MV-4-11 (cell line): ENCODE results near the gene NKX3-2.
"Not testable (repeated sequence)": the region's sequence is repeated elsewhere in the genome, so short reads cannot be mapped to it uniquely, and the experiment has no call there.

Experiments
- DNase-seq: peaks from one replicate; lab custom pipeline; 2025; lab: John Stamatoyannopoulos, UW

Gene NKX3-2

DNA sequence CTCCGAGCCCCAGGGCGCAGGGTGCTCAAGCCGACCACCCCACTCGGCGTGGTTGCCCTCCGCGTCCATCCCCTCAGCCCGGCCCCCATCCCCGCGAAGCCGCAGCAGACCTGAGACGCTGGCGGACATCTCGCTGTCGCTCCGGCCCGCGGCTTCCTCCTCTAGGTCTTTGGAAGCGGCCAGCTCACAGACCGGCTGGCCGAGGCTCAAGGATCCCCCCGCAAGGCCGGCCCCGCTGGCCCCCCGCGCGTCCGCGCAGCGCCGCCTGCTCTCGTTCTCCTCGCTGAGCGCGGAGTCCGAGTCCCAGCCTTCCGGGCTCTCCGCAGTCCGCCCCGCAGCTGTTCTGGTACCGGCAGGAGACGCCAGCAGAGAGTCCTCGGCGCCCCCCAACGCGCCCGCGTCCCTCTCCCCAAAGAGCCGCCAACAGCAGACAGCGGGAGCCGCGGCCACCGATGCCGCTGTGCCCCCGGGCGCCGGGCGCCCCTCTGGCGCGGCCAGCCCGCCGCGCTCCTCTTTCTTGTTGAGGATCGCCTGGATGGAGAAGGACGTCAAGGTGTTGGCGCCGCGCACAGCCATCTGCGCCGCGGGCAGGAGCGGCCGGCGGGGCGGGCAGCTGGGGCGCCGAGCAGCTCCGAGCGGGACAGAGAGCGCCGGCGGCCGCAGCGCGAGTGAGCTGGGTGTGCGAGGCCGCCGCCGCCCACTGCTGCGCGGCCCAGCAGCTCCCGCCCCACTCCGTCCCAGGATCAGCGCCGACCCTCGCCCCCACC is at the start of gene NKX3-2:
Gene NKX3-2, minus strand, starts transcription at position 670 of the 767 bp plus-strand sequence. Its CDS starts 94 bp downstream, at position 576.
- no peak for DNase-seq

GRCh38 chr4:13592220-13592619 is 47.9 kb upstream of the NKX3-2 start:
- DNase-seq: no peak

DNA sequence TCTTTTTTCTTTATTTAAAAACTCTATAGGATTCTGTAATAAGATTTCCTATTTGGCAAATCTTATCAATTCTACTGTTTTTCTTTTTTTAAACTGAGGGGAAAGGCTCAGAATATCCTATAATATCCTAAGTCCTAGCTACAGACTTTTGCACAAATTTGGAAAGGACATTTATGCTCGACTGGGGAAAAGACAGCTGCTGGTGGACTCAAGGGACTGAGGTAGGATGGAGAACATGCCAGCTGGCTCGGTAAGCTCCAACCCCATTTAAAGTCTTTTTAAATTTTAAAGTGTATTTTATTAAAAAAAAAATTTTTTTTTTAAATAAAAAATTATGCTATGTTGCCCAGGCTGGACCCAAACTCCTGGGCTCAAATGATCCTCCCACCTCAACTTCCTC is 46.5 kb upstream of the NKX3-2 start:
- DNase-seq: no peak

DNA sequence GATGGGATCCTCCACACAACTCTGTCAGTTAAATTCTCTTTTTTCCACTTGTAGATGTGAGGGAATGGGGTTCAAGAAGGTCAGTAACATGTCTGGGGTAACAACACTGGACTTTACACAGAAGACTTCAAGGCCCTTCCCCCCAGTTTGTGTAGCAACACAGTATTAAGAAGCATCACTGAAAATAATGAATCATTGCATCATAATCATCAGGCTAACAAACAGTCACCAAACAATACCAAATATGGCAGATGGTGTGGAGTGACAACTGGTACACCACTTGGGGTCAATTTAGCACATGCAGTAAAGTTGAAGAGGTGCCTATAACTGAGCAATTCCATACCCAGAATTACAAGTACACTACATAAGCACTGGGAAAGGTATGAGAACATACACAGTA is 44.6 kb upstream of the NKX3-2 start:
- no peak for DNase-seq

GRCh38 chr4:13584481-13584880 is 40.2 kb upstream of the NKX3-2 start:
- DNase-seq: no peak

DNA sequence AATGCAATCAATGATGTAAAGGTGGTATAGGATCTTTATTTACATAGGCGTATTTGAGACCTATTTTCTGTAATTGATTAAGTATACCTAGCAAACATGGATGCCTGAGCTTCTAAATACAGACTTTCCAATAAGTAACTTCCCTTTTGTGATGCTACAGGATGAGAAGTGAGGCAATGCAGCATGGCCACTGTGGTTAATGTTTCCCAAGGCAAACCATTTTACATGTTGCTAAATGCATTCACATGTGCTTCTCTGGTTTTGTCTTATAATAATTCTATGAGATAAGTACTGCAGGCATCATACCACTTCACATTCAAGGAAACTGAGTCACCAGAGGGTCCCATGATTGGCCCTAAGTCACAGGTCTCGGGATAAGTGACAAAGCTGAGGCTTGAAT is 35.7 kb upstream of the NKX3-2 start:
- DNase-seq: peak; percentile 90

GRCh38 chr4:13577660-13578059 is 33.4 kb upstream of the NKX3-2 start:
- DNase-seq: no peak

- DNase-seq: no peak
Measured at GRCh38 chr4:13570916-13571315, 26.6 kb upstream of the NKX3-2 start.

- no peak for DNase-seq
Measured at GRCh38 chr4:13567125-13567524, 22.8 kb upstream of the NKX3-2 start.

GRCh38 chr4:13562876-13563275 is 18.6 kb upstream of the NKX3-2 start:
- no peak for DNase-seq

GRCh38 chr4:13561673-13562072 is 17.4 kb upstream of the NKX3-2 start:
- DNase-seq: no peak

GRCh38 chr4:13560111-13560510 is 15.8 kb upstream of the NKX3-2 start:
- not testable (repeated sequence) for DNase-seq

- peak; percentile 42 for DNase-seq
Measured at GRCh38 chr4:13559413-13559812, 15.1 kb upstream of the NKX3-2 start.

GRCh38 chr4:13558881-13559280 is 14.6 kb upstream of the NKX3-2 start:
- no peak for DNase-seq

GRCh38 chr4:13555325-13555724 is 11.0 kb upstream of the NKX3-2 start:
- no peak for DNase-seq

DNA sequence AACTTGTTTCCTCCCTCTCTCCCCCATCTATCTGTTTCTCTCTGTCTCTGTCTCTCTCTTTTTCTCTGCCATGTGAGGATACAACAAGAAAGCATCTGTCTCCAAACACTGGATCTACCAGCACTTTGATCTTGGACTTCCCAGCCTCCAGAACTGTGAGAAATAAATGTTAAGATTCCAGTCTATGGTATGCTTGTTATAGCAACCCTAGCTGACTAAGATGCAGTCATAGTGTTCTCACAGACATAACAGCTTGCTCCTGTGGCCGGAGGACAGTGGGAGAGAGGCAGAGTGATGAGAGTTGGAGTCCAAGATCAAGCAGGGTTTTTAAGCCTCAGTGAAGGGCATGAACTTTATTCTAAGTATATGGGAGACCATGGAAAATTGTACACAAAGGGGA is 8.8 kb upstream of the NKX3-2 start:
- DNase-seq: no peak

DNA sequence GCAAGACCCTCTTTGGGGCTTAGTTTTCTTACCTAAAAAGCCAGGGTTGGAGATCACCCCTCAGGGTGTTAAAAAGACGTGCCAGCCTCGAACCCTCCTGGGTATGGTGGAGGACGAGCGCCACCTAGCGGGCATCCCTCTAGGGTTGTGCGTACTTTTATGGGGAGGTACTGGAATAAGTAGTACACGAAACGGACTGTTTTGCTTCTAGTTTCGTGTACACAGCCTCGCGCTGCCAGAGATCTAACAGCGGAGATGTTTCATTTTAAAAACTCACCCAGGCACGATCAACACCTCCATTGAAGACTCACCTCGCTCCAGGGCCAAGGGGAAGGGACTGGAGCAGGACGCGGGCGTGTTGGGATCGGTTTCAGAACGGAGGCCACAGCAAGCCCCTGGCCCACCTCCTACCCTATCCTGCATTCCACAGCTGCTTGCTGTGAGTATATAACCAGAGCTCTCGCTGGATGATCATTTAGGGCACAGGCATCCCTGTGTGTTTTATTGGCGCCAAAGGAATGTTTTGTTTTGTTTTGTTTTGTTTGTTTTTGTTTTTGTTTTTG is 4.8 kb upstream of the NKX3-2 start:
- peak; percentile 71 for DNase-seq

- no peak for DNase-seq
Measured at GRCh38 chr4:13548059-13548983, 4.0 kb upstream of the NKX3-2 start.

- no peak for DNase-seq
Measured at GRCh38 chr4:13547485-13548041, 3.3 kb upstream of the NKX3-2 start.

GRCh38 chr4:13546941-13547484 is 2.7 kb upstream of the NKX3-2 start:
- DNase-seq: no peak

DNA sequence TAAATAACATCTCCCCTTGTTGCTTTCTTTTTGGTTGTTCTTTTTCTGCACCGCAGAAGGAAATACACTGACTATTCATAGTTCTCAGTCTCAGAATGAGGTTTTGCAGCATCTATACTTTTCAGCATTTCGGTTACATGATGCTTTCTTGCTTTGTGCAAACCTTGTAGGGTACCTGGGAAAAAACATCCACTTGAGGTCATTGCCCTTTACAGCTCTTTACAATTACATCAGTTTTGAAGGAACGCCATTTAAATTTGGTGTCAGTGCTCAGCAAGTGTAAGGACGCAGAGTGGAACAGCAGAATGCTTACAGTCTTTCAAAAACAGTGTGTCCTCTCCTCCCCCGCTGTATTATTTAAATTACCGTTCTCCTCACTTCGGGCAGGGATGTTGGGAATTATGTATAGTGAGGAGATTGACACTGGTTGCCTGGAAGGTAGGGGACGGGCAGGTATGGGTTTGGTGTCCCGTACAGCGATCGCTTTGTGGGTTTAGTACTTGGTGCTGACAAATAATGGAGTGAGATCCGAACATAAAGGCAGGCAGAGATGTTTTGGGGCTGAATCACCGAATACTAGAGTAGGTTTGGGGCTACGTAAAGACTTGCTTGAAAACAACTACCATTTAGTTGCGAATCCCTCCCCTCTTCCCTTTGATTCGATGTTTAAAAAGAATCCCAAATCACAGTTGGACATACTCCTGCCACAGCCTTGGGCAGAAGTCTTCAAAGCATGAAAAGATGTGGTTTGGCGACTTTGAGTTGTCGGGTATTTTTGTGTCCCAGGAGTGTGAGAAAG is 2.0 kb upstream of the NKX3-2 start:
- no peak for DNase-seq
